GM12878 (cell line): ENCODE measurements around the gene TXNDC9. TPM values are rescaled to one million over a fixed set of nuclear protein-coding genes. Genes with fewer than 3 reads are reported as not detected.
"Not testable (repeated sequence)": the region's sequence is repeated elsewhere in the genome, so short reads cannot be mapped to it uniquely, and the experiment has no call there.

ENCODE experiments used
- ATAC-seq: fragments of 200-7000 bp; cut with Tn5 transposase; 3 replicates; pipeline ENCODE4 v1.9.1; 2020; ENCODE audit warnings: mild to moderate bottlenecking, moderate library complexity
- BruUV-seq: library from RNA; stranded (reverse); fragments of 400-500 nt; replicated peaks from 2 replicates; lab custom pipeline; 2021; lab: Mats Ljungman, UMichigan
- CTCF ChIA-PET: fragments of 300-600 bp; sonication (Branson Sonifier 250); formaldehyde crosslinking; extraction: SDS; loops from one replicate; lab custom pipeline; 2021; ENCODE audit warnings: inconsistent platforms; lab: Yijun Ruan, JAX
- POLR2A ChIA-PET: fragments of 350-600 bp; formaldehyde crosslinking; extraction: SDS; loops from one replicate; lab custom pipeline; 2021; ENCODE audit warnings: inconsistent platforms; lab: Charles Lee
- RAD21 ChIA-PET: fragments of 300-600 bp; sonication (Branson Sonifier 250); formaldehyde crosslinking; loops from one replicate; lab custom pipeline; 2023; ENCODE audit warnings: antibody characterized with exemption; ENCODE audit not compliant: unreplicated experiment; lab: Charles Lee
- SMC1A ChIA-PET: fragments of 300-600 bp; sonication (Branson Sonifier 250); formaldehyde crosslinking; loops from one replicate; lab custom pipeline; 2023; ENCODE audit not compliant: unreplicated experiment, uncharacterized antibody; lab: Charles Lee
- DNase-seq: peaks from one replicate; pipeline ENCODE4 v3.0.0-alpha.2; 2011; ENCODE audit warnings: low read depth, low spot score
- FAIRE-seq: peaks from 3 replicates; lab custom pipeline; 2011; peaks lifted over from hg19 to GRCh38; lab: Jason Lieb, UNC
- H2AFZ ChIP-seq: 2 replicates; pipeline ENCODE4 v1.6.0; 2011; ENCODE audit warnings: low read depth, low read length, control low read depth; ENCODE audit not compliant: control insufficient read depth
- H3K27ac ChIP-seq: 2 replicates; pipeline ENCODE4 v1.5.1; 2011; ENCODE audit warnings: control low read depth; ENCODE audit not compliant: control insufficient read depth, insufficient read depth
- H3K27me3 ChIP-seq, 2 experiments: replicated peaks in 1 of 2; 2 replicates each; pipeline versions ENCODE4 v1.6.0 to v1.6.1; 2011; ENCODE audit warnings: low read length in 1 of 2; ENCODE audit not compliant: control insufficient read depth in 2 of 2, insufficient read depth in 2 of 2
- H3K36me3 ChIP-seq, 2 experiments: 2 replicates each; pipeline ENCODE4 v1.5.1; 2011; ENCODE audit warnings: low read length in 1 of 2; ENCODE audit not compliant: control insufficient read depth in 2 of 2, insufficient read depth in 2 of 2
- H3K4me1 ChIP-seq: 2 replicates; pipeline ENCODE4 v1.6.1; 2011; ENCODE audit warnings: mild to moderate bottlenecking, low read length, moderate library complexity, mixed read lengths; ENCODE audit not compliant: control insufficient read depth, insufficient read depth
- H3K4me2 ChIP-seq: 2 replicates; pipeline ENCODE4 v1.6.0; 2011; ENCODE audit warnings: control low read depth; ENCODE audit not compliant: control insufficient read depth, insufficient read depth
- H3K4me3 ChIP-seq: fragments of 200-600 bp; sonication (generic); 2 replicates; pipeline ENCODE4 v1.5.1; 2016
- H3K79me2 ChIP-seq: 2 replicates; pipeline ENCODE4 v1.6.0; 2011; ENCODE audit warnings: low read length; ENCODE audit not compliant: control insufficient read depth, insufficient read depth
- H3K9ac ChIP-seq: 2 replicates; pipeline ENCODE4 v1.8.0; 2011; ENCODE audit warnings: low read length, control low read depth, mixed read lengths; ENCODE audit not compliant: control insufficient read depth, insufficient read depth
- H3K9me3 ChIP-seq: replicated peaks from 3 replicates; pipeline ENCODE4 v1.5.1; 2011; ENCODE audit warnings: mild to moderate bottlenecking, low read length; ENCODE audit not compliant: control insufficient read depth, insufficient read depth
- H4K20me1 ChIP-seq: 2 replicates; pipeline ENCODE4 v1.6.0; 2011; ENCODE audit not compliant: control insufficient read depth, insufficient read depth
- BACH1 ChIP-seq: fragments of 450-650 bp; IDR thresholded peaks from 2 replicates; pipeline ENCODE4 v1.6.1; 2017; ENCODE audit warnings: mild to moderate bottlenecking, borderline replicate concordance
- IKZF1 ChIP-seq: fragments of 450-650 bp; conservative IDR thresholded peaks from 2 replicates; pipeline ENCODE4 v1.6.1; 2017; ENCODE audit warnings: antibody characterized with exemption, mild to moderate bottlenecking
- NBN ChIP-seq: fragments of 450-650 bp; IDR thresholded peaks from 2 replicates; pipeline ENCODE4 v1.6.1; 2016
- RCOR1 ChIP-seq: conservative IDR thresholded peaks from 2 replicates; pipeline ENCODE4 v1.6.1; 2012; ENCODE audit warnings: low read depth, low read length, improper control_type of control experiment
- SREBF1 ChIP-seq: IDR thresholded peaks from 2 replicates; pipeline ENCODE4 v1.6.1; 2012; ENCODE audit warnings: mild to moderate bottlenecking, low read length
- ZNF24 ChIP-seq: fragments of 450-650 bp; IDR thresholded peaks from 2 replicates; pipeline ENCODE4 v1.6.1; 2017; ENCODE audit warnings: antibody characterized with exemption, mild to moderate bottlenecking
- ZNF274 ChIP-seq: IDR thresholded peaks from one replicate; pipeline ENCODE4 v1.8.0; 2011; ENCODE audit not compliant: insufficient read length, insufficient read depth
- ZNF592 ChIP-seq: fragments of 450-650 bp; IDR thresholded peaks from 2 replicates; pipeline ENCODE4 v1.6.1; 2017; ENCODE audit warnings: mild to moderate bottlenecking, moderate library complexity
- ZNF622 ChIP-seq: fragments of 450-650 bp; IDR thresholded peaks from 2 replicates; pipeline ENCODE4 v1.6.1; 2017; ENCODE audit warnings: mild to moderate bottlenecking, inconsistent platforms
- WGBS: methylation state at CpG from one replicate; pipeline ENCODE4 v1.1.6; 2016; ENCODE audit warnings: low lambda C conversion rate; ENCODE audit not compliant: insufficient replicate concordance, insufficient coverage; ENCODE audit errors: missing lambda C conversion rate; 5-methylcytosine and 5-hydroxymethylcytosine counted together
- in situ Hi-C: fragments of 300-500 bp; cut with MboI; formaldehyde crosslinking; loops from 9 replicates; pipeline ENCODE4 v1.14.3; 2018; ENCODE audit warnings: mixed read lengths
- intact Hi-C: fragments of 100-400 bp; cut with micrococcal nuclease; formaldehyde crosslinking; loops from one replicate; pipeline ENCODE4 v1.14.2; 2022; ENCODE audit not compliant: unreplicated experiment
- polyA plus RNA-seq, 11 experiments: library from polyadenylated mRNA; depleted of rRNA in 4 of 11; unstranded in 6 of 11; stranded (reverse) in 5 of 11; fragments of >200 nt; fragmentation: Nextera tagmentation in 4 of 11; fragmentation: Illumina TruSeq in 1 of 11; extraction: Ambion mirVana in 4 of 11; extraction: Trizol in 1 of 11; gene quantifications; 1 replicate in 1 of 11; 2 replicates in 10 of 11; pipeline versions ENCODE4 v1.2.1 to v1.2.3, GENCODE V29; 2011 to 2016; ENCODE audit warnings: inconsistent platforms in 2 of 11, missing spikeins in 2 of 11, low read depth in 1 of 11
- total RNA-seq, 4 experiments: library from RNA; depleted of rRNA in 3 of 4; stranded (reverse); fragments of >200 nt in 3 of 4; fragmentation: Illumina TruSeq in 1 of 4; extraction: Trizol in 1 of 4; gene quantifications; 2 replicates each; pipeline versions ENCODE4 v1.2.1 to v1.2.3, GENCODE V29; 2013 to 2021

TXNDC9 gene
- total and polyA plus RNA-seq, 10 of the 15 experiments (the other 5 are each of a cell fraction or from before 2014, with no cell fraction given): 27.0 to 170 (median 50.9) TPM

GRCh38 chr2:99317161-99317872 lies 18.8 kb downstream of the TXNDC9 start:
- CTCF ChIA-PET: no interaction called here
- FAIRE-seq: no peak
- WGBS: 97% methylated on average over 9 of the region's 9 CpGs

GRCh38 chr2:99301097-99301496 lies 35.0 kb downstream of the TXNDC9 start, which contains the start of gene LYG1:
TSS of gene LYG1 (minus strand) at chr2:99301197. CDS start at chr2:99295670, 5,527 bp downstream.
- H3K4me2 ChIP-seq, RAD21 ChIA-PET, H3K4me1 ChIP-seq, ATAC-seq, H3K79me2 ChIP-seq, H3K27me3 ChIP-seq, H3K9me3 ChIP-seq, H4K20me1 ChIP-seq, H2AFZ ChIP-seq, POLR2A ChIA-PET, H3K9ac ChIP-seq, CTCF ChIA-PET, intact Hi-C loops, H3K36me3 ChIP-seq, SMC1A ChIA-PET, BruUV-seq, H3K27ac ChIP-seq, H3K4me3 ChIP-seq, DNase-seq, in situ Hi-C loops: not testable (repeated sequence)
- peak; percentile 35 for FAIRE-seq
- 98% methylated on average over 2 of the region's 2 CpGs for whole genome bisulfite sequencing

More at GRCh38 chr2:99317161-99317872, 18.8 kb downstream of the TXNDC9 start:
- H3K79me2 ChIP-seq: no peaks in the 10 kb centered on the region
- ChIA-PET POLR2A (no interaction called here), RAD21 (no interaction called here), SMC1A (no interaction called here)
- H3K4me3 ChIP-seq: no peak overlapping the region
- intact Hi-C loops: no loop called here
- no peak for ATAC-seq
- TF ChIP-seq ZNF274: no peak
- no peak for TF ChIP-seq ZNF622
- no peak for TF ChIP-seq RCOR1
- no peak for TF ChIP-seq BACH1
- TF ChIP-seq ZNF592: no peak
- no peak for TF ChIP-seq ZNF24
- no peak for TF ChIP-seq SREBF1
- no peak for TF ChIP-seq NBN
- TF ChIP-seq IKZF1: no peak
- TF ChIP-seq, all 136 proteins: peak for 0
- Histone ChIP-seq H3K27ac (no peak overlapping the region), H3K27me3 (no peaks in the 10 kb centered on the region), H3K9me3 (no peaks in the 10 kb centered on the region; the same call in 2 of the 3 replicates), H3K4me2 (no peak overlapping the region), H3K36me3 (peaks cover 2 to 16% of the 10 kb centered on the region in 2 experiments), H3K4me1 (no peaks in the 10 kb centered on the region), H3K9ac (no peak overlapping the region), H2AFZ (no peak overlapping the region), H4K20me1 (no peaks in the 10 kb centered on the region)
- in situ Hi-C loops: no loop called here
- no TSS peak for BruUV-seq
- no peak for DNase-seq
